ENCODE measurements around the gene MFRP. TPM values are rescaled to one million over a fixed set of nuclear protein-coding genes. Genes with fewer than 3 reads are reported as not detected.

Gene MFRP
- total RNA-seq, 1 experiment from 2014 or later: not detected

DNA sequence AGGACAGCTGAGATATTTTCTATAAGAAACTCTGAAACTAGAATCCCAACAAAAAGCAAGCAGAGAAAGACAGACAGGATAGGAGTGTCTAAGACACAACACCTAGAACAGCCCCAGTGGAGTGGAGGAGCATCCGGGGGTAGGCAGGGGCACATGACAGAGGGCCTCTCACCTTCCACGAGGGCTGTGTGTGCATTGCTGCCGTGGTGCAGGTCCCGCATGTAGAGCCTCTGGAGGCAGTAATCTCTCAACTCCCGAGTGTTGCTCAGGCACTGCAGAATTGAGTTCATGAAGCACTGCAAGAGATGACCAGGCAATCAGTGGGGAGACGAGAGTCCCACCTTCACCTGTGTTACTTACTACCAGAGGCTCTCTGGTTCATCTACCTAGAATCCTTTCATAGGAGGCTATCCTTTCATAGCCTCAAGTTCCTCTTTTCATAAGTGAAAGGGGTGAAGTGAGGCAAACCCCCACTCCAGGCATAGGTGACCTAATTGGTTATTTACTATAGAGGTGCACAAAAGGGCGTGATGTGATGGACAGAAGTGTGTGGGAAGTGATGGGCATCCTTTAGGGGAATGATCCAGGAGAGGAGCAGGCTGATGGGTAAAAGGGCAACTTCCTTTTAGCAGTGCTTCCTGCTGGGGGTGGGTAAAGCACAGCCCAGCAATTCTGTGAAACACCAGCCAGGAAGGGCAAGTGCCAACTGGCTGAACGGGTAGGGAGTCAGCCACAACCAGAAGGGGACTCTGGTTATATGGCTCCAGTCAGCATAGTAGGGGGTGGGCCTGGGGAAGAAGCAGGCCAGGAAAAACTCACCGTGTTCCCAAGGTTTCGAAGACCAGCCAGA lies 13.1 kb upstream of the MFRP start:
- DNase-seq (ENCODE audit: low spot score): no peak

DNA sequence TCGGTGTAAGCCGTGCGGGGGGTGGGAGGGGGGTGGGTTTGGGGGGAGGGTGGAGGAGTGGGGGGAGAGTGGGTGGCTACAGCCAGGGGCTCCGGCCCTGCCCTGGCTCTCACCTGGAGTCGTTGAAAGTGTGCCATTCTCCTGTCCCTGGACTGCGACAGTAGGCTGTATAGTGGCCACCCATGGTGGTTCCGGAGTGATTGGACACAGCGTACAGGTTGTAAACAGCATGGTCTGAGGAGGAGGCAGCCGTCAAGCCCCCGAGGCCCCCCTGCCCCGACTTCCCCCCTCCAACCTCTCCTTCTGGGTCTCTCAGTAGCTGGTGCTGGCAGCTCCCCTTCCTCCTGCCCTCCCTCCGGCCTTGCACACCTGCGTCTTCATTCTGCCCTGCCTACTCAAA lies 10.6 kb upstream of the MFRP start:
- DNase-seq (ENCODE audit: low spot score): no peak

DNA sequence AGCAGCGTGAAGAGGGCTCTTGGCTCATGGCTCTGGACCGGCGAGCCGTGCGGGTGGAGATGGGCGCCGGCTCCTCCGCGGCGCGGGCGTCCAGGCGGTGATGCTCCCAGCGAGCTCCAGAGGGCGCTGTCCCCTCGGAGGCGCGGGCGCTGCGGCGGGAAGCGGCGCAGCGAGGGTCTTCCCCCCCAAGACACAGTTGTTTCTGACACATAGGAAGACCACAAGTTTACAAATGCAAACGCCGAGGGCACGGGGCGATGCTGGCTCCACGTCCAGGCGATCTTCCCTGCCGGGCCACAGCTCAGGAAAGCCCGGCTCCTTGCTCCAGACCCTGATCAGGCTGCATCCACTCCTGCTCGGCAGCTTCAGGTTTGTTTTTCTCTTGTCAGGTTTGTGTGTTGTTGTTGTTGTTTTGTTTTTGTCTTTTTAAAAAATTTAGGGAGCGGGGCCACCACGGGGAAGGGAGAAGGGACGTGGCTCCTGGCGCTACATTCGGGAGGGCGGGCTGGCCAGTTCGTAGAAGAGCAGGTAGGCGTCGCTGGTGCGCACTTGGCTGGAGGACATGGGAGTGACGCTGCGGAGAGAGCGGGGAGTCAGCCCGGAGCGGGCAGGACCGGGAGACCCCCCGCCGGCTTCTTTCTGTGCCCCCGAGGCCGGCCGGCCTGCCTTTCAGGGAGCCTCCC lies 10.0 kb upstream of the MFRP start:
- no peak for DNase-seq (ENCODE audit: low spot score)

DNA sequence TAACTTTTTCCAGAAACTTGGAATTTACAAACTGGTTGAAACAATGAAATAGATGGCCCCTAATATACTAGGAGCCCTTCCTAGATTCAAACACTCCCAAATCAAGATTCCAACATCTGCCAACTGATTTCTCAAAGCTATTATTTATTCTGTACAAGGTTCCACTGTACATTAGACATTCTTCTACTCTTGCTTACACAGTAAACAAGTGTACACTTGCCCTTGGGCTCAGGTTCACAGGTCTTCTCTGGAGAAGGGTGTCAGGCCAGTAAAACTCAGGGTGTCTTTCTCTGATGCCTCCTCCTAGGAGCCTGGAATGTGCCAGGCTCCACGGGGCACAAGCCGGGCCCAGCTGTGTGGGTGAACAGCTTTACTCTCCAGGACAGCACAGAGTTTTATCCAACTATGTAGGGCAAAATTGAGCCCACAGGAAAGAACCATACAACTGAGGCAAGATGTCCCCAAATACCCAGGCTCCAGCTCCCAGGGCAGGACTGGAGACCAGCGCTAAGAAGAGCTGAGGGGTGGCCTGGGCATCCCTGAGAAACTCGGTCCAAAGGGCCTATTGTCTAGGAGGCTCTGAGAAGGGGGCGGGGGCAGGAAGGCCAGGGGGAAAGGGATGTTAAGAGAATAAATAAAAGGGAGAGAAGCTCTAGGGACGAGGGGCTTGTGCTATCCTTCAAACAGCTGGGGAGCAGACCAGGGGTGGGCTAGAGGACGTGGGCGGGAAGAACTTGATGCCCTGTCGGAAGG lies 8.8 kb upstream of the MFRP start:
- DNase-seq (ENCODE audit: low spot score): no peak

- no peak for DNase-seq (ENCODE audit: low spot score)
These were observed 6.4 kb upstream of the MFRP start for GRCh38 chr11:119352857-119353260.

- DNase-seq (ENCODE audit: low spot score): no peak
These were observed 4.7 kb upstream of the MFRP start for GRCh38 chr11:119351232-119351631.

- DNase-seq (ENCODE audit: low spot score): no peak
These were observed 3.8 kb upstream of the MFRP start for GRCh38 chr11:119350302-119350701.

DNA sequence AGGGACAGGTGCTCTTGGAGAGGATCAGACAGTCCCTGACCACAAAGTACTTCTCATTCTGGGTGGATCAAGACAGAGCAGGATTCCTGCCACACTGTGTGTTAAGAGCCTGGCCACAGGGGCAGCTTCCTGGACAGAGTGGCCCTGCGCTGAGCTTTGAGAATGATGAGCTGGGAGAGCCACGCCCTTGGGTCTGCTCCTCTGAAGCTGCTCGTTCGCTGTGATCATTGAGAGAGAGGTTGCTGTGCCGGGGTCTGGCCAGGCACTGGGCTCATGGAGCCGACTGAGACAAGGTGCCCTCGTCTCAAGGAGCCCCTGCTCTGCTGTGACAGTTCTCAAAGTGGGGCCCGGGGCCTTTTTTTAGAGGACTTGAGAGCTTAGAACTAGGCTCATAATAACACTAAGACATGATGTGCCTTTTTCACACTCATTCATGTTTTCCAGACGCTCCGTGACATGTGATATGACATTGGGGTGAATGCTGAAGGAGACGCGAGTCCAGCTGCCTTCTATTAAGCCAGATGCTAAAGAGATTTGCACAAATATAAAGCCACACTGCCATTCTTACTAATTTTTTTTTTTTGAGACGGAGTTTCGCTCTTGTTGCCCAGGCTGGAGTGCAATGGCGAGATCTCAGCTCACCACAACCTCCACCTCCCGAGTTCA lies 1.6 kb upstream of the MFRP start:
- no peak for DNase-seq (ENCODE audit: low spot score)

DNA sequence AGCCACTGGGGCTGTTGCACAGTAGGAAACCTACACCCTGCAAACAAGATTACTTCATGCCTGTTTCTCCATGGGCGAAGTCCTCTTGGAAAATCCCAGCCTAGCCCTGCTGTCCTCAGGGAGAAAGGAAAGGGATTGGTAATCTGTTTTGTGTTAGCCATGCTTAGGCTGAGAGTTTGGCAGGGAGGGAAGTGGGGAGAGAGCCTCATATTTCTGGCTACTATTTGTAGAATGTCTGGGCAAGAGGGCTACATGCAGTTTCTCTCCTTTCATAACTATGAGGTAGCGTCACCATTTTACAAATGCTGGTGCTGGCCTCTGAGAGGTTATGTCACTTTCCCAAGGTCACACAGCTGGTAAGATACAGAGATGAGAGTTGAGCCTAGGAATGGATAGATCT lies 737 bp upstream of the MFRP start:
- no peak for DNase-seq (ENCODE audit: low spot score)

GRCh38 chr11:119345685-119346084 lies 820 bp downstream of the MFRP start:
- DNase-seq (ENCODE audit: low spot score): no peak

- no peak for DNase-seq (ENCODE audit: low spot score)
These were observed 2.1 kb downstream of the MFRP start for GRCh38 chr11:119344291-119345010.

GRCh38 chr11:119343726-119344125 lies 2.8 kb downstream of the MFRP start:
- DNase-seq (ENCODE audit: low spot score): no peak

DNA sequence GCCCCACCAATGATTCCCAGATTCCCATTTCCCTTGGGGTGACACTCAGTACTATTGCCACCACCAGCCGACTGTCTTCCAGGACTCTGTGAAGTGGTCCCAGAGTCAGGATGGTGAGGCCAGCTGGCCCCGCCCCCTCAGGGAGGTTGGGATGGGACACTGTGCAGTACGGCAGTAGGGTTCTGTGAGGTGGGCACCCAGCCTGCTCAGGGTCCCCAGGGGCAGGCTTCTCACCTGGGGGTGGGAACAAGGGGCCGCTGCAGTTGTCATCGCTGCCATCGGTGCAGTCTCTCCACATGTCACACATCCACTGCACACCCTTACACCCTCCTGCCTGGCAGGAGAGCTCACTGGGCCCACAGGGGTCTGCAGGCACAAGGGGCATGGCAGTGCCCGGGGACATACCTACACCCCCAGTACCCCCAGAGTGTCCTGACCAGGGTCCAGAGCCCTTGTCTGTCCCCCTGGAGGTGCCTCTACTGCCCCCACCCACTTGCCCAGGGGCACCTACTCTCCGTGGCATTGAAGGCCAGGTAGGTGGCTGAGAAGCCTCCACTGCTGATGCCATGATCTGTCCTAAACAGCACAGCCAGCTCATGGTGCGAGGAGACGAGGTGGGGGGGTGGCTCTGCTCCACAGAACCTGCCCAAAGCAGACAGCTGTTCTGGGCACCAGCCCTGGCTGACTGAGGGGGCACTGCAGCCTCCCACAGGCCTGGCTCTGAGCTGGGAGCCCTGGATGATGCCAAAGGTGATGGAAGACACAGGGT lies 4.0 kb downstream of the MFRP start:
- no peak for DNase-seq (ENCODE audit: low spot score)

GRCh38 chr11:119342023-119342300 lies 4.5 kb downstream of the MFRP start:
- no peak for DNase-seq (ENCODE audit: low spot score)

- no peak for DNase-seq (ENCODE audit: low spot score)
These were observed 5.1 kb downstream of the MFRP start for GRCh38 chr11:119341222-119342022.

DNA sequence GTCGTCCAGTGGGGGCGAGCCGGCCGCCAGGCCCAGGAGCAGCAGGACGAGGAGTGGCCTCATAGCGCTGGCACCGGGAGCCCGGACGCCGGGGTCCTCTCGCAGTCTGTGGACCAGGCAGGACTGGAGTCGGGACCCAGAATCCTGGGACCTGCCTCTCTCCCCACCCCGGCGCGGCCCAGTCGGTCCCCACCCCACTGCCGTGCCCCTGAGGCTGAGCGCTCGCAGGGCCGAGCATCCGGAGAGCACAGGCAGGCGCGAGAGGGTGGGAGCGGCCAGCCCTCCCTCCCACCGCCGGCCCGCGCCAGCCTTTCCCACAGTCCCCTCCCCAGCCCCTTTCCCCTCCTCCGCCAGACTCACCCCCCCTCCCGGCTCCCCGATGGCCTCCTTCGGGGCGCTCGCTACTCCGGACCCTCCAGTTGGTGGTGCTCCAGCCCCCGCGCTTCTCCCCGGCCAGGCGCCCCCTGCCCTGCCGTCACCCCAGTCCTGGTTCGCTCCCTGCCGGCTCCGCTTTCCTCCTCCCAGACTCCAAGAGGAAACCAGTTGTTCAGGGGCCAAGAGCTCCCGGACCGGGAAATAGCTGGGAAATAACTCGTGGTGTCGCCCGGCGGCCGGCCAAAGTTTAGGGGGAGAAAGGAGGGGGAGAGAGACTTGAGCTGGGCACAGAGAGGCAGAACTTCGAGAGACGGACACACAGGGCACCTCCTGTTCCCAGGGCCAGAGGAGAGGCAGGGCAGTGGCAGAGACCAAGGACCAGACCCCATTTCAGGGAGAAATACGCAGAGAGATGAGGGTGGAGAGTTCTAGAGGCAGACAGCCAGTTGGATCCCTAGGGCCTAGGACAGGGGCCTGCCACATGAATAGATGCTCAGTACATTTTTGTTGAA lies 5.9 kb downstream of the MFRP start, which contains the start of gene C1QTNF5:
C1QTNF5 (minus strand) TSS at position 549 of the 887 bp plus-strand sequence; CDS start at position 63, 486 bp downstream.
- DNase-seq (ENCODE audit: low spot score): no peak

GRCh38 chr11:119339589-119340334 lies 6.7 kb downstream of the MFRP start:
- no peak for DNase-seq (ENCODE audit: low spot score)

DNA sequence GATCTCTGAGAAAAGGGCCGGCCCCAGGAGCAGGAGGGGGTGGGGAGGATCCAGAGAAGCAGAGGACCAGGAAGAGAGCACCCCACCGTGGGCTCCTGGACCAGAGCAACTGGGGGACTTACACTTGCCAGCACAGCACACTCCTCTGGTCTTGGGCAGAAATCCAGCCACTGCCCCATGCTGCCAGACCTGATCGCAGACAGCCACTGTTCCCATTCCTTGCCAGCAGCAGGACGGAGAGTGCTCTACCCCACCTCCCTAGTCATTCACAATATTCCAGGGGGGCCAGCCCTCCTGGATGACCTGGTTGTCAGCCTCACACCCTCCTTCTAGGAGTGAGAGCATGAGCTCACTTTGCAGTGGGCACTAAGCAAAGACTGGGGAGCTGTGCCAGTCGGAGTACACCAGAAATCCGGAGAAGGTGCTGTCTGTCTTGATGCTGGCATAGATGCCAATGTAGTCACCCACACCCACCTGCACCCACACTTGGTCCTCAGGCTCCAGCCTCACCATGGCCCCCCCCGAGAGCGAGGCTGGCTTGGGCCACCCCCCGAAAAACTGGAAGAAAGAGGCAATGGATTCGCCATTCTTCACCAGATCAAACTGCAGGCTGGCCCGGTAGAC lies 7.4 kb downstream of the MFRP start:
- no peak for DNase-seq (ENCODE audit: low spot score)

All from A172 (cell line).